Fibroblast of mammary gland (primary cell): ENCODE measurements around the gene RGL2.

Source experiments
- DNase-seq: peaks from one replicate; pipeline ENCODE4 v3.0.0-alpha.2; 2010; ENCODE audit warnings: low read depth
- H3K4me3 ChIP-seq: 2 replicates; pipeline ENCODE4 v1.5.1; 2011; ENCODE audit warnings: low read depth, mild to moderate bottlenecking, low read length, moderate library complexity; ENCODE audit not compliant: control insufficient read depth
- CTCF ChIP-seq: conservative IDR thresholded peaks from 2 replicates; pipeline ENCODE4 v1.5.1; 2011; ENCODE audit warnings: low read depth, low read length, inconsistent platforms; ENCODE audit not compliant: control insufficient read depth, insufficient read depth

Gene RGL2

GRCh38 chr6:33243476-33243875 lies 55.3 kb downstream of the RGL2 start:
- no peak overlapping the region for H3K4me3 ChIP-seq
- no peak for TF ChIP-seq CTCF
- DNase-seq = no peak

- H3K4me3 ChIP-seq = no peak overlapping the region
- no peak for TF ChIP-seq CTCF
- DNase-seq = no peak
Measured at GRCh38 chr6:33241968-33242367, 56.8 kb downstream of the RGL2 start.
